GM21576 (cell line): ENCODE measurements around the gene GZMM.
"Not testable (repeated sequence)": the region's sequence is repeated elsewhere in the genome, so short reads cannot be mapped to it uniquely, and the experiment has no call there.

Experiments used
- ATAC-seq: cut with Tn5 transposase; IDR thresholded peaks from one replicate; pipeline ENCODE4 v1.9.1; 2021; ENCODE audit warnings: mild to moderate bottlenecking, moderate library complexity; ENCODE audit not compliant: unreplicated experiment

Gene GZMM

GRCh38 chr19:580274-580835 is 36.5 kb downstream of the GZMM start:
- ATAC-seq = no peak

- ATAC-seq = no peak
Observed at GRCh38 chr19:581399-582111, 37.7 kb downstream of the GZMM start.

GRCh38 chr19:582497-583197 is 38.8 kb downstream of the GZMM start:
- ATAC-seq = no peak

- ATAC-seq = no peak
Observed at GRCh38 chr19:583198-583967, 39.5 kb downstream of the GZMM start.

- no peak for ATAC-seq
Observed at GRCh38 chr19:583968-584239, 40.1 kb downstream of the GZMM start.

- ATAC-seq = no peak
Observed at GRCh38 chr19:584240-585001, 40.6 kb downstream of the GZMM start.

- ATAC-seq = not testable (repeated sequence)
Observed at GRCh38 chr19:585146-585545, 41.3 kb downstream of the GZMM start.

GRCh38 chr19:585551-586110 is 41.8 kb downstream of the GZMM start:
- ATAC-seq = no peak

GRCh38 chr19:588093-588740 is 44.4 kb downstream of the GZMM start:
- no peak for ATAC-seq

- no peak for ATAC-seq
Observed at GRCh38 chr19:588741-589692, 45.2 kb downstream of the GZMM start.

GRCh38 chr19:589693-590395 is 46.0 kb downstream of the GZMM start, which contains the start of gene HCN2:
TSS of gene HCN2 (plus strand) at chr19:589881. CDS start at chr19:589946, 65 bp downstream.
- no peak for ATAC-seq

GRCh38 chr19:590396-590745 is 46.5 kb downstream of the GZMM start:
- ATAC-seq = no peak

- no peak for ATAC-seq
Observed at GRCh38 chr19:590750-591098, 46.9 kb downstream of the GZMM start.

- ATAC-seq = no peak
Observed at GRCh38 chr19:591099-591958, 47.5 kb downstream of the GZMM start.

- ATAC-seq = no peak
Observed at GRCh38 chr19:592101-592500, 48.2 kb downstream of the GZMM start.

- ATAC-seq = no peak
Observed at GRCh38 chr19:593055-593454, 49.2 kb downstream of the GZMM start.

GRCh38 chr19:593505-593904 is 49.7 kb downstream of the GZMM start:
- ATAC-seq = no peak
